Fibroblast of lung (primary cell): Measurements from ENCODE around the gene SEPTIN8. TPM values are rescaled to one million over a fixed set of nuclear protein-coding genes. Genes with fewer than 3 reads are reported as not detected.
A peak's percentile ranks its signal among the peaks of the same experiment; 100 is the strongest.

Source experiments
- DNase-seq, 2 donors: peaks; one replicate each; pipeline versions ENCODE4 v3.0.0 to v3.0.0-alpha.2; 2010; ENCODE audit warnings: low read depth in 2 of 2
- H2AFZ ChIP-seq: 2 replicates; pipeline ENCODE4 v1.5.1; 2012; ENCODE audit warnings: low read length, control low read depth, inconsistent platforms
- H3K27ac ChIP-seq: 2 replicates; pipeline ENCODE4 v1.5.1; 2011; ENCODE audit warnings: low read length, control low read depth; ENCODE audit not compliant: insufficient read depth
- H3K27me3 ChIP-seq: 2 replicates; pipeline ENCODE4 v1.5.1; 2011; ENCODE audit warnings: mild to moderate bottlenecking, low read length; ENCODE audit not compliant: control insufficient read depth, insufficient read depth
- H3K36me3 ChIP-seq: 2 replicates; pipeline ENCODE4 v1.5.1; 2011; ENCODE audit warnings: low read length; ENCODE audit not compliant: control insufficient read depth, insufficient read depth
- H3K4me1 ChIP-seq: 2 replicates; pipeline ENCODE4 v1.5.1; 2011; ENCODE audit warnings: low read length; ENCODE audit not compliant: control insufficient read depth, insufficient read depth; ENCODE audit errors: extremely low read depth
- H3K4me2 ChIP-seq: 2 replicates; pipeline ENCODE4 v1.5.1; 2011; ENCODE audit warnings: low read length, control low read depth; ENCODE audit not compliant: insufficient read depth; ENCODE audit errors: extremely low read depth
- H3K4me3 ChIP-seq, 4 experiments: fragments of 200-600 bp in 1 of 4; sonication (generic) in 1 of 4; replicated peaks in 1 of 4; 2 replicates each; pipeline ENCODE4 v1.5.1; 2011 to 2016; ENCODE audit warnings: low read length in 4 of 4, low read depth in 3 of 4, mild to moderate bottlenecking in 3 of 4, control low read depth in 2 of 4, inconsistent platforms in 1 of 4, mixed read lengths in 1 of 4; ENCODE audit not compliant: insufficient read depth in 1 of 4; ENCODE audit errors: control extremely low read depth in 1 of 4
- H3K79me2 ChIP-seq: 2 replicates; pipeline ENCODE4 v1.5.1; 2012; ENCODE audit warnings: mild to moderate bottlenecking, low read length, inconsistent platforms; ENCODE audit not compliant: control insufficient read depth, insufficient read depth
- H3K9ac ChIP-seq: 2 replicates; pipeline ENCODE4 v1.5.1; 2011; ENCODE audit warnings: mild to moderate bottlenecking, low read length, control low read depth; ENCODE audit not compliant: insufficient read depth
- H3K9me3 ChIP-seq: 2 replicates; pipeline ENCODE4 v1.5.1; 2012; ENCODE audit warnings: low read depth, low read length; ENCODE audit not compliant: control insufficient read depth, insufficient read depth
- H4K20me1 ChIP-seq: 2 replicates; pipeline ENCODE4 v1.5.1; 2011; ENCODE audit warnings: low read length; ENCODE audit not compliant: control insufficient read depth, insufficient read depth; ENCODE audit errors: extremely low read depth
- EZH2 ChIP-seq: IDR thresholded peaks from 2 replicates; pipeline ENCODE4 v1.5.1; 2012; ENCODE audit warnings: low read length, control low read depth, mild to moderate bottlenecking; ENCODE audit errors: missing control alignments
- polyA plus RNA-seq, 2 donors: library from polyadenylated mRNA; depleted of rRNA in 1 of 2; stranded (reverse) in 1 of 2; unstranded in 1 of 2; fragments of >200 nt; gene quantifications; 2 replicates each; pipeline ENCODE4 v1.2.1, GENCODE V29; 2011 to 2012; ENCODE audit warnings: missing spikeins in 1 of 2
- total RNA-seq: library from RNA; depleted of rRNA; stranded (reverse); fragments of >200 nt; gene quantifications from 2 replicates; pipeline ENCODE4 v1.2.1, GENCODE V29; 2014
- TF ChIP-seq, protein P1 (sequence below), 2 donors: IDR thresholded peaks in 1 of 2; conservative IDR thresholded peaks in 1 of 2; 1 replicate in 1 of 2; 2 replicates in 1 of 2; pipeline ENCODE4 v1.5.1; 2011 to 2012; ENCODE audit warnings: low read length in 2 of 2, control low read depth in 1 of 2, inconsistent platforms in 1 of 2, low read depth in 1 of 2, mild to moderate bottlenecking in 1 of 2

SEPTIN8 gene
- total and polyA plus RNA-seq, 2 donors (not counting 1 experiment from before 2014, with no cell fraction given): 62.1 to 64.2 TPM

DNA sequence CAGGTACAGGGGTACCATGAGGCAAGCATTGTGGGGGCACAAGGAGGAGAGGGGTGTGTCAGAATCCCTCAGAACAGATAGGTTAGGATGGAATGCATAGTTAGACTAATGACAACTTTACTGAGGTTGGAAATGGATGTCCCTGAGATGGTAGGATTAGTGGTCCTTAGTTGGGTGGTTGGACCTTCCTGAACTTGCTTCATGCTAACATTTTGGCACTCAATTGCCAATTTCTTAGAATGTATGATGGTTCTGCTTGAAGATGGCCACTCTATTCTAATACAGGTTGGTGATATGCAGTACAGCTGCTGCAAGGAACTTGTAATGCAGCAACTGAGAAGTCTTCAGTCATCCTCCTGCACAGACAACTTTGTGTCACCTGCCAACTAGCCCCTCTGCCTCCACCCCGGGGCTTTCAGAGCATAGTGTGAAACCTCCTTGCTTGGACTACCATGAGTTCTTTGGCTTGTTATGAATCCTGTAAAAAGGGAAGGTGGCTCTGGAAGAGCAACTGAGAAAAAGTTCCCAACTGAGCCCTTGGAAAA is 24.4 kb downstream of the SEPTIN8 start:
- no peaks in the 10 kb centered on the region for H3K79me2 ChIP-seq
- H3K4me3 ChIP-seq: no peak overlapping the region
- H3K4me2 ChIP-seq: no peak overlapping the region
- H3K27ac ChIP-seq: no peak overlapping the region
- no peak overlapping the region for H3K9ac ChIP-seq
- peaks cover 11% of the 10 kb centered on the region for H3K27me3 ChIP-seq
- no peak for TF ChIP-seq EZH2
- TF ChIP-seq, protein P1, sequence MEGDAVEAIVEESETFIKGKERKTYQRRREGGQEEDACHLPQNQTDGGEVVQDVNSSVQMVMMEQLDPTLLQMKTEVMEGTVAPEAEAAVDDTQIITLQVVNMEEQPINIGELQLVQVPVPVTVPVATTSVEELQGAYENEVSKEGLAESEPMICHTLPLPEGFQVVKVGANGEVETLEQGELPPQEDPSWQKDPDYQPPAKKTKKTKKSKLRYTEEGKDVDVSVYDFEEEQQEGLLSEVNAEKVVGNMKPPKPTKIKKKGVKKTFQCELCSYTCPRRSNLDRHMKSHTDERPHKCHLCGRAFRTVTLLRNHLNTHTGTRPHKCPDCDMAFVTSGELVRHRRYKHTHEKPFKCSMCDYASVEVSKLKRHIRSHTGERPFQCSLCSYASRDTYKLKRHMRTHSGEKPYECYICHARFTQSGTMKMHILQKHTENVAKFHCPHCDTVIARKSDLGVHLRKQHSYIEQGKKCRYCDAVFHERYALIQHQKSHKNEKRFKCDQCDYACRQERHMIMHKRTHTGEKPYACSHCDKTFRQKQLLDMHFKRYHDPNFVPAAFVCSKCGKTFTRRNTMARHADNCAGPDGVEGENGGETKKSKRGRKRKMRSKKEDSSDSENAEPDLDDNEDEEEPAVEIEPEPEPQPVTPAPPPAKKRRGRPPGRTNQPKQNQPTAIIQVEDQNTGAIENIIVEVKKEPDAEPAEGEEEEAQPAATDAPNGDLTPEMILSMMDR (conservative IDR thresholded peaks at IDR 0.05 in 1 of 2, IDR thresholded peaks at IDR 0.05 in 1 of 2; ENCODE audit: low read depth in 1 of 2, low read length in 2 of 2): no peak
- no peaks in the 10 kb centered on the region for H3K36me3 ChIP-seq
- H3K9me3 ChIP-seq: no peaks in the 10 kb centered on the region
- no peak overlapping the region for H2AFZ ChIP-seq
- no peaks in the 10 kb centered on the region for H4K20me1 ChIP-seq
- peaks cover 7% of the 10 kb centered on the region for H3K4me1 ChIP-seq
- DNase-seq: no peak

- Histone ChIP-seq H3K9ac (no peak overlapping the region), H3K4me1 (peaks cover 7% of the 10 kb centered on the region), H3K36me3 (no peaks in the 10 kb centered on the region), H3K27me3 (peaks cover 15% of the 10 kb centered on the region), H3K79me2 (no peaks in the 10 kb centered on the region), H3K4me3 (no peak overlapping the region), H4K20me1 (no peaks in the 10 kb centered on the region), H3K9me3 (no peaks in the 10 kb centered on the region), H3K27ac (no peak overlapping the region), H3K4me2 (no peak overlapping the region), H2AFZ (no peak overlapping the region)
- DNase-seq: no peak
- TF ChIP-seq, protein P1 (conservative IDR thresholded peaks at IDR 0.05 in 1 of 2, IDR thresholded peaks at IDR 0.05 in 1 of 2; ENCODE audit: low read depth in 1 of 2, low read length in 2 of 2): no peak
- TF ChIP-seq EZH2: no peak
Observed at GRCh38 chr5:132751971-132752580, 25.0 kb downstream of the SEPTIN8 start.

DNA sequence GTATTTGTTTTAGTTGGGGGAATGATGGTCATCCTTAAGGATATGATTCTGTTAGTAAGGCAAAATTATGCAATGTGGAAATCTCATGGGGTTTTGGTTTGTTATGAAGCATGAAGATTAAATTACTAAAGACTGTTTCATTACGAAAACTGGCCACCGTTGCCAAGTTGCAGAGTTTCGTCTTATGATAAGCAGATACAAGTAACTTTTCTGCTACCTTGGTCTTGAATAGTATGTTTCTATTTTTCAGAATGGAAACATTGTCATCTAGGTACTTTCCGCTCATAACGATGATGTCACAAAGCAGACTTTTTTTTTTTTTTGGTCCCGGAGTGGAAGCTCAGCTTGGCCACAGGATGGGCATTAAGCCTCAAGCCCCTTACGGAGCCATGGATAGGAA is 25.6 kb downstream of the SEPTIN8 start:
- Histone ChIP-seq H2AFZ (no peak overlapping the region), H3K9ac (no peak overlapping the region), H3K9me3 (no peaks in the 10 kb centered on the region), H3K27me3 (peaks cover 20% of the 10 kb centered on the region), H3K27ac (no peak overlapping the region), H3K79me2 (no peaks in the 10 kb centered on the region), H3K36me3 (no peaks in the 10 kb centered on the region), H3K4me3 (no peak overlapping the region), H3K4me2 (peak overlapping the region; percentile 3), H3K4me1 (peaks cover 7% of the 10 kb centered on the region), H4K20me1 (no peaks in the 10 kb centered on the region)
- peak in 1 of 2 donors; percentile 77 for DNase-seq
- TF ChIP-seq, protein P1 (conservative IDR thresholded peaks at IDR 0.05 in 1 of 2, IDR thresholded peaks at IDR 0.05 in 1 of 2; ENCODE audit: low read depth in 1 of 2, low read length in 2 of 2): no peak
- TF ChIP-seq EZH2: no peak
